Astrocyte of the spinal cord (primary cell): ENCODE data around the gene CAMK1G.

ENCODE experiments used
- DNase-seq: peaks from one replicate; pipeline ENCODE4 v3.0.0; 2011; ENCODE audit warnings: low read depth, low spot score
- H3K4me3 ChIP-seq: 2 replicates; pipeline ENCODE4 v1.5.1; 2011; ENCODE audit warnings: low read depth, mild to moderate bottlenecking, low read length, moderate library complexity
- CTCF ChIP-seq: IDR thresholded peaks from 2 replicates; pipeline ENCODE4 v1.5.1; 2012; ENCODE audit warnings: low read depth, mild to moderate bottlenecking, low read length, inconsistent platforms
- in situ Hi-C: cut with HindIII; loops from 2 replicates; pipeline ENCODE4 v1.10.0; 2017; ENCODE audit warnings: low sequenced_read_pairs

Gene CAMK1G

DNA sequence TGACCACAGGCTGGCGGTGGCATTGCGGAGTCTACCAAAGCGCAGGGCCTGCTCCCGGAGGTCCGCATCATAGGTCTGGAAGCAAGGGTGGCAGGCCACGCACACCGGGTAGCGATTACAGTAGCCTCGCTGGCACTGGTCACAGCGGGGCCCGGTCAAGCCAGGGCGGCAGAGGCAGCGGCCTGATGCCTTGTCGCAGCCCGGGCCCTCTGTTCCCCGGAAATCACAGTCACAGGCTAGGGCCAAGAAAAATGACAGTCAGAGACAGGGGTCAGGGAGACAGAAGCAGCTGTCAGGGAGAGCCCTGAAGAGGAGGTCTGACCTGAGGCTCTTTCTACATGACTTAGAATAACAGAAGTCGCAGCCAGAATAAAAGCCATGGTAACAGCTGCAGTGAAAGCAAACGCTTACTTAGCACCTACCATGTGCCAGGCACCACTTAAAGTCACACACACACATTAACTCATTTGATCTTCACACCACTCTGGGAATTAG is 42.3 kb downstream of the CAMK1G start:
- in situ Hi-C loops = no loop called here

DNA sequence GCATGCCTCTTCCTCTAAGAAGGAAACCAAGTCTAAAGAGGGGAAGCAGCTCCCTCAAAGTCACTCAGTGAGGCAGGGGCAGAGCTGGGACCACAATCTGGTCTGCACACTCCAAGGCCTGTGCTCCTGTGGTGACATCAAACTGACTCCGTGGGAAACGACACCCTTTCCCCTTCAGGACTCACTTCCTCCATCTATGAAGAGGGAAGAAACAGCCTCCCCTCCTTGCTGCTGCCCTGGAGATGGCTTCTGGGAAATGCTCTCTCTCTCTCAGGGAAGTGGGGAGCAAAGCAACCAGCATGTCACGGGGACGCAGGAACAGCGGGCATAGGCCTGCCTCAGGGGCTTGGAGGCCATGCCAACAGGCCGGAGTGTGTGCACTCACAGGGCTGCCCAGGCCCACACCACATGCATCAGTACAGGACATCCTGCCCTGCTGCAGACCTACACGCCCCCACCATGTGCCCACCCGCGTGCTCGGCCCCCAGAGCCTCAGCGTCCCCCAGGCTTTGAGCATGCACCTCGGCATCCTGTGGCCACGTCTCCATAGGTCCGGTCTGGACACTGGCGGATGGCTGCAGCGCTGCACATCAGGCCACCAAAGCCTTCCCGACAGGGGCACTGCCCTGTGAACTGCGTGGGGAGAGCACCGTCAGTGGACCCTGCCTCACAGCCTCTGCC is 43.0 kb downstream of the CAMK1G start:
- DNase-seq = no peak
- in situ Hi-C loops = no loop called here
- H3K4me3 ChIP-seq = no peak overlapping the region
- no peak for TF ChIP-seq CTCF

More for the DNA sequence above, 42.3 kb downstream of the CAMK1G start:
- no peak for TF ChIP-seq CTCF
- no peak for DNase-seq
- no peak overlapping the region for H3K4me3 ChIP-seq

- H3K4me3 ChIP-seq = no peak overlapping the region
- no peak for TF ChIP-seq CTCF
- in situ Hi-C loops = no loop called here
- no peak for DNase-seq
Measured at GRCh38 chr1:209627027-209627731, 43.7 kb downstream of the CAMK1G start.

- H3K4me3 ChIP-seq = no peak overlapping the region
- DNase-seq = peak; percentile 68
- in situ Hi-C loops = no loop called here
- peak; percentile 99 for TF ChIP-seq CTCF
Measured at GRCh38 chr1:209627732-209628196, 44.2 kb downstream of the CAMK1G start.

GRCh38 chr1:209628618-209629299 is 45.2 kb downstream of the CAMK1G start:
- no peak for DNase-seq
- H3K4me3 ChIP-seq = no peak overlapping the region
- TF ChIP-seq CTCF = no peak
- in situ Hi-C loops = no loop called here

DNA sequence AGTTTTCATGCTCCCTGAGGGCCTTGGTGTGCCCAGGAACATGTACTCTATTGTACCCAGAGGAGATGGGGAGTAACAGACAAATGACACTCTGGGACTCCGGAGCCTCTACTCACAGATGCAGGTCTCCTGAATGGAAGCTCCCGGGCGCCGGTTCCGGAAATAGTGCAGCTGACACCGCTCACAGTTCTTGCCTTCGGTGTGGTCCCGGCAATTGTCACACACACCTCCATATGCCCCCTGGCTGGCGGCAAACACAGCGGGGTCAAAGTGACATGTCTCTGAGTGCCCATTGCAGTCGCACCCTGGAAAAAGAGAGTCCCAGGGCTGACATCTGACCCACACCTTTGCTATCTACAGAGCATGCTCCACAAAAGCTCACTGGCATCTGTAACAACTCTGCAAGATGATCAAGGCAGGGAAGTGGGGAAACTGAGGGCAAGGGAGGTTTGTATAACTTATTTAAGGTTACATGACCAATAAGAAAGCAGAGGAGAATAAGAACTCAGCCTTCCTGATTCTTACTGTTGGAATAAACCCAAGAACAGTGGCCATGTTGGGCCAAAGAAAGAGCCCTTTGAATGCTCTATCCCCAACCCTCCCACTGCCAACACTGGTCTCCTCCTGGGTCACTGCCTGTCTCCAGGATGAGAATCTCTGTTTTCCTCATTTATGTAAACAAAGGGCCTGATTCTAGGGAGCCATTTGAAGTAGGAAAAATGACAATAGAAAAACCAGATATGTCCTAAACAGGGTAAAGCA is 46.3 kb downstream of the CAMK1G start:
- TF ChIP-seq CTCF = no peak
- in situ Hi-C loops = no loop called here
- H3K4me3 ChIP-seq = no peak overlapping the region
- DNase-seq = no peak
